RKO (cell line): Measurements from ENCODE around the gene CACNA1S.

Experiments used
- DNase-seq: peaks from one replicate; pipeline ENCODE4 v3.0.0-alpha.2; 2016; ENCODE audit warnings: low spot score

Gene CACNA1S

GRCh38 chr1:201061049-201061448 lies 51.2 kb downstream of the CACNA1S start:
- DNase-seq: no peak

- DNase-seq: no peak
These were observed 51.6 kb downstream of the CACNA1S start for GRCh38 chr1:201060586-201060985.

- DNase-seq: no peak
These were observed 52.2 kb downstream of the CACNA1S start for GRCh38 chr1:201059871-201060555.

- DNase-seq: no peak
These were observed 52.8 kb downstream of the CACNA1S start for GRCh38 chr1:201059401-201059800.

GRCh38 chr1:201054091-201054543 lies 58.1 kb downstream of the CACNA1S start:
- DNase-seq: no peak

GRCh38 chr1:201053155-201053860 lies 58.9 kb downstream of the CACNA1S start:
- no peak for DNase-seq

- no peak for DNase-seq
These were observed 60.8 kb downstream of the CACNA1S start for GRCh38 chr1:201051399-201051798.

- DNase-seq: no peak
These were observed 61.5 kb downstream of the CACNA1S start for GRCh38 chr1:201050515-201051277.

- DNase-seq: no peak
These were observed 62.9 kb downstream of the CACNA1S start for GRCh38 chr1:201049248-201049831.

GRCh38 chr1:201048521-201048920 lies 63.7 kb downstream of the CACNA1S start:
- DNase-seq: no peak

- DNase-seq: no peak
These were observed 68.1 kb downstream of the CACNA1S start for GRCh38 chr1:201044119-201044518.

- peak; percentile 56 for DNase-seq
These were observed 69.3 kb downstream of the CACNA1S start for GRCh38 chr1:201042779-201043461.

GRCh38 chr1:201041011-201041410 lies 71.2 kb downstream of the CACNA1S start:
- DNase-seq: no peak

GRCh38 chr1:201039876-201040275 lies 72.3 kb downstream of the CACNA1S start:
- no peak for DNase-seq

GRCh38 chr1:201039418-201039817 lies 72.8 kb downstream of the CACNA1S start:
- no peak for DNase-seq

GRCh38 chr1:201038186-201038876 lies 73.9 kb downstream of the CACNA1S start:
- no peak for DNase-seq

- no peak for DNase-seq
These were observed 75.9 kb downstream of the CACNA1S start for GRCh38 chr1:201036188-201036842.

GRCh38 chr1:201034671-201035070 lies 77.6 kb downstream of the CACNA1S start:
- DNase-seq: no peak

- DNase-seq: no peak
These were observed 79.8 kb downstream of the CACNA1S start for GRCh38 chr1:201032408-201032807.

GRCh38 chr1:201028461-201028889 lies 83.8 kb downstream of the CACNA1S start:
- DNase-seq: peak; percentile 47

- DNase-seq: no peak
These were observed 85.4 kb downstream of the CACNA1S start for GRCh38 chr1:201026836-201027235.
